GM18909 (cell line): ENCODE measurements around the gene HEMK1.

Experiments
- ATAC-seq: cut with Tn5 transposase; IDR thresholded peaks from one replicate; pipeline ENCODE4 v1.9.1; 2021; ENCODE audit warnings: mild to moderate bottlenecking; ENCODE audit not compliant: unreplicated experiment, poor library complexity

HEMK1 gene

GRCh38 chr3:50572801-50573371, 3.6 kb downstream of the HEMK1 start:
- ATAC-seq = no peak

- no peak for ATAC-seq
These were observed 4.5 kb downstream of the HEMK1 start for GRCh38 chr3:50573566-50574443.

GRCh38 chr3:50574444-50574831, 5.1 kb downstream of the HEMK1 start:
- no peak for ATAC-seq

- no peak for ATAC-seq
These were observed 6.0 kb downstream of the HEMK1 start for GRCh38 chr3:50575372-50575771.

GRCh38 chr3:50577348-50577747, 8.0 kb downstream of the HEMK1 start:
- no peak for ATAC-seq

GRCh38 chr3:50580683-50581458, 11.5 kb downstream of the HEMK1 start:
- ATAC-seq = no peak

GRCh38 chr3:50581459-50581842, 12.1 kb downstream of the HEMK1 start:
- no peak for ATAC-seq

- no peak for ATAC-seq
These were observed 12.8 kb downstream of the HEMK1 start for GRCh38 chr3:50582083-50582482.

GRCh38 chr3:50583897-50584296, 14.6 kb downstream of the HEMK1 start:
- no peak for ATAC-seq

GRCh38 chr3:50584391-50584790, 15.1 kb downstream of the HEMK1 start:
- ATAC-seq = no peak

GRCh38 chr3:50585919-50586762, 16.8 kb downstream of the HEMK1 start:
- ATAC-seq = no peak

- ATAC-seq = no peak
These were observed 17.4 kb downstream of the HEMK1 start for GRCh38 chr3:50586763-50587070.

- no peak for ATAC-seq
These were observed 18.1 kb downstream of the HEMK1 start for GRCh38 chr3:50587373-50587772.

- peak; percentile 46 for ATAC-seq
These were observed 18.8 kb downstream of the HEMK1 start for GRCh38 chr3:50587806-50588758.

GRCh38 chr3:50588759-50589433, 19.6 kb downstream of the HEMK1 start:
- ATAC-seq = no peak

- no peak for ATAC-seq
These were observed 21.9 kb downstream of the HEMK1 start for GRCh38 chr3:50591196-50591741.

- no peak for ATAC-seq
These were observed 23.2 kb downstream of the HEMK1 start for GRCh38 chr3:50592568-50592967.

- no peak for ATAC-seq
These were observed 25.0 kb downstream of the HEMK1 start for GRCh38 chr3:50594253-50594785.
